ENCODE results near the gene YY1AP1.
"Not testable (repeated sequence)": the region's sequence is repeated elsewhere in the genome, so short reads cannot be mapped to it uniquely, and the experiment has no call there.

Gene YY1AP1

GRCh38 chr1:155694167-155694566, 5.6 kb upstream of the YY1AP1 start:
- DNase-seq = no peak

GRCh38 chr1:155691992-155692528, 3.5 kb upstream of the YY1AP1 start:
- DNase-seq = peak; percentile 63

DNA sequence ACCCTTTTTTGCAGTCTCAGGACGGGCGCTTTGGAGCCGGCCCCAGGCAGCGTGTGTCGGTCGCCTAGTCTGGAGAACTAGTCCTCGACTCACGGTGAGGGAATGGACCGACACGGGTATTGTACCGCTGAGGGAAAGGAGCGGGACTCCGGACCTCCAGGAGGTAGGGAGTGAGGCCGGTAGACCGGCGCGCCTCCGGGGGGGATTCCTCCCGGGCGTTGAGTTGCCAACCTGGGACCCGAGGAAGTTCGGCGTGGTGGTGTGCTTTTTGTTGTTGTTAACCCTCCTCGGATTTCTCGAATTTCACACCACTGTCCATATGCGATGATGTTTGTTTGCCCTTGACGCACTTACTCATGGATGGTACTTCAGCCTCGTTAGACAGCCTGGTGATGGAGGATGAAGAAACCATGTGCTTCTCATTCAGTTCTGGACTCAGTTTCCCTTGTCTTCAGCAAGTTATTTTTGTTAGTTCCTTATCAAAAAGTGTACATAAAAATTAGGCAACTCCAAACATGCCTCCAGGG, 570 bp upstream of the YY1AP1 start, which contains the start of gene DAP3:
TSS of gene DAP3 (plus strand) at position 11 of the 527 bp plus-strand sequence. CDS start 20,689 bp downstream, outside the sequence.
- DNase-seq = peak; percentile 90

DNA sequence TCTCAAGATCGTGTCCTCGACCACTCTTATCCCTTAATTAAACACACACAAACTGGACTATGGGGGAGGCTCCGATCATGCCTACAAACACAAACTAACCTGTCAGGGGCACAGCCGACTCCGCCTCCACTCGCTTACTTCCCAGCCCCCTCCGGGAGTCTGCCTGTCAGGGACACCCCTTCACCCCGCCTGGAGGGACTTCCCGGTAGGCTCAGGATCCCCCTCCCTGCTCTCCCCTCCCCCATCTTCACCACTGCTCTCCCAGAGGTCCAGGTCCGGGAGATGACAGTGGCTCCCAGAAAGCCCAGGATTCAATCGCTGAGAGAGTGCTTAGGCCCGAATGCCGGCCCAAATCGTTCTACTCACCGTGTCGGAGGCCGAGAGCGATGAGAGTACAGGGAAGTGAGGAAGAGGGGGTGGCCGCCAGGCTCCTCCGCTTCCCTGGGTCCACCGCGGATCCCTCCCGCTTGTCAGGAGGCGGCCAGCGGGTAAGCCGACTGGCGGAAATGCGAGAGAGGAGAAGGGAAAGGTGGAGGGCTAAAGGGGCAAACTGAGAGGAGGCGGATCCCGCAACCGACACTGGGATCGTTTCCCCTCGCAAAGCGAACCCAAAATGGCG, 760 bp downstream of the YY1AP1 start:
- DNase-seq = not testable (repeated sequence)

GRCh38 chr1:155681776-155682175, 6.8 kb downstream of the YY1AP1 start:
- DNase-seq = no peak

GRCh38 chr1:155680531-155680930, 8.0 kb downstream of the YY1AP1 start:
- DNase-seq = no peak

DNA sequence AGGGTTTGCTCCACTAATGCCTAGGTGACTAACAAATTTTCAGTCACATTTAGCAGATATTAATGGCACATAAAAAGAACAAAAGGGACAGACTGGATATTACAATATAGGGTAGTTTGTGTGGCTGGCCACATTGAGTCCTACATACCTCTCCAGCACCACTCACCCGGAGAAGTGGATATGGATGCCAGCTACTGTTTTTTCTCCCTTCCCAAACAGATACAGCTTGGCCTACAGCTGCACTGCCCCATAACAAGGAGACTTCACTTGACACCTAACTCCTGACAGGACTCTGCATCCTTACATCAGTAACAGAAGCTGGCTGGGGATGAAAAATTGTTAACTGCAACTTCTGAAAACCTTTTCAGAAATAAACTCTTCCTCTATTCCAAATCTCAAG, 9.6 kb downstream of the YY1AP1 start:
- DNase-seq = not testable (repeated sequence)

GRCh38 chr1:155678027-155678426, 10.5 kb downstream of the YY1AP1 start:
- no peak for DNase-seq

GRCh38 chr1:155673003-155673402, 15.6 kb downstream of the YY1AP1 start:
- no peak for DNase-seq

- no peak for DNase-seq
Measured at GRCh38 chr1:155671750-155672149, 16.8 kb downstream of the YY1AP1 start.

DNA sequence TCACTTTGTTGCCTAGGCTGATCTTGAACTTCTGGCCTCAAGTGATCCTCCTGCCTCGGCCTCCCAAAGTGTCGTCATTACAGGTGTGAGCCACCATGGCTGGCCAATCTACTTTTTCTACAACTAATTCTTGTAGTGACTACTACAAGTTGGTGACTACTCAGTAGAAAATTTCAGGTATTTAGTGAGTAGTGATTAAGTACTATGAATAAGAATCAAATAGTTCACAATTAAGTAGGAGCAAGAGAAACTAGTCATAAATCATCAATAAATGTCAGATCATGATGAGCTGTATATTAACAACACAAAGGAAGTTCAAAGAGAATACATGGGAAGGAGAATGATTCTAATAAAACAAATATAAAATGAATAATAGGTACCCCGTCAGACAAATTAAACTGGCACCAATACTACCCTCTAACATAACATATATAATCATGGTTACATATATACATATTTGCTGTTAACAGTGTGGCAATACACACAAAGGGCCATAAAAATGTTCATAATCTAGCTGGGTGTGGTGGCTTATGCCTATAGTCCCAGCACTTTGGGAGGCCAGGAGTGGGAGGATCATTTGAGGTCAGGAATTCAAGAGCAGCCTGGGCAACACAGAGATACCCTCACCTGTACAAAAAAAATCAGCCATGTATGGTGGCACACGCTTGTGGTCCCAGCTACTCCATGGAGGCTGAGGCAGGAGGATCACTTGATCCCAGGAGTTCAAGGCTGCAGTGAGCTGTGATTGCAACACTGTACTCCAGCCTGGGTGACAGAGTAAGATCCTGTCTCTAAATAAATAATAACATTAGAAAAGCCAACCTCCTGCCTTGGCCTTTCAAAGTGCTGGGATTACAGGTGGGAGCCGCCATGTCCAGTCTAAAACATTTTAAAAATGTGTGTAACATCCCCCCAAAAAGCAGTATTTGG, 19.1 kb downstream of the YY1AP1 start:
- no peak for DNase-seq

DNA sequence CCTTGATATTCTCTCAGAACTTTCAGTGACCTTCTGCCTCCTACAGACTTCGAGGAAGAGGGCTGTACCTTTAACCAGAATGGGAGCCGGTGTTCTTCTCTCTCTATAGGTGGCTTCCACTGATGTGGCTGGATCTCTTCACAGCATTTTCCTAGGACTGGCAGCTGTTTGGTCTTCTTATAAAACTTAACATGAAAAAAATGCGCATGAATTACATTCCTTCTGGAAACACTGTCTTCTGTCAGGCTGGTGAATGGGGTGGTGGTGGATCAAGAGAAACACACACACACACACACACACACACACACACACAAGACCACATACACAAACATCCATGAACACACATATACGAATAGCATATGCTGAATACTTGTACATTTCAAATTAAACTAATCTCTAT, 27.3 kb downstream of the YY1AP1 start:
- not testable (repeated sequence) for DNase-seq

DNA sequence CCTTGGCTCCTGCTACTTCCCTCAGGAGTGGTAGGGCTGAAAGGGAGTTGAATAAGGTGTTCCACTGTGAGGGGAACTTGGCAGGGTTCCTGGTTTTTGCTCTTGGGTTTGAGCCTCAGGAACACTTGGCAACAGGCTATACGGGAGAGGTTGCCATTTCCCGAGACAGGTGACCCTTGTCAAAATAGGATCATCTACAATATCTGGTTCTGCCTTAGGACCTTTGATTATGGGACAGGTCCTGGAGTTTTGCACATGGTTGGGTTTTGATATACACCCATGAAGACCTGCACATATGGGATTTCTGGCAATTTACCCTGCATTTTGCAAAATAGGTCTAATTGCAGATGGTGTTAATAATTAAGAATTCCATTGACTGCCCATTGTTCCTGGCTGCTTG, 31.1 kb downstream of the YY1AP1 start:
- DNase-seq = no peak

DNA sequence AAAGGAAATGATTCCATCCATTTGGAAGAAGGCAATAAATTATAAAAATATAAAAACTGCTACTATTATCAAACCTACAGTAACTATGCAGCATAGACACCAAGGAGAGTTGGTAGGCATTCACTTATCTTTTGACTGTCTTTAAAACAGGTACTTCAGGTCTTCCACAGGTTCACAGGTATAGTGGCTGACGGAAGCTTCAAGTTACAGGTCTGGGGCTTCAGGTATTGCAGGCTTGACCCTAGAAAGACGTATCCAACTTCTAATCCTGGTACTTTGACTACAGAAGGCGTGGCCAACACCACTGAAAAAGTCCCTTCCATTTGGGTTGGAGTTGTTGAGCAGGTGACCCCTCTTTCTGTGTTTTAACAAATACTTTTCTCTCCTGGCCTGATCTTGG, 35.6 kb downstream of the YY1AP1 start:
- DNase-seq = no peak

DNA sequence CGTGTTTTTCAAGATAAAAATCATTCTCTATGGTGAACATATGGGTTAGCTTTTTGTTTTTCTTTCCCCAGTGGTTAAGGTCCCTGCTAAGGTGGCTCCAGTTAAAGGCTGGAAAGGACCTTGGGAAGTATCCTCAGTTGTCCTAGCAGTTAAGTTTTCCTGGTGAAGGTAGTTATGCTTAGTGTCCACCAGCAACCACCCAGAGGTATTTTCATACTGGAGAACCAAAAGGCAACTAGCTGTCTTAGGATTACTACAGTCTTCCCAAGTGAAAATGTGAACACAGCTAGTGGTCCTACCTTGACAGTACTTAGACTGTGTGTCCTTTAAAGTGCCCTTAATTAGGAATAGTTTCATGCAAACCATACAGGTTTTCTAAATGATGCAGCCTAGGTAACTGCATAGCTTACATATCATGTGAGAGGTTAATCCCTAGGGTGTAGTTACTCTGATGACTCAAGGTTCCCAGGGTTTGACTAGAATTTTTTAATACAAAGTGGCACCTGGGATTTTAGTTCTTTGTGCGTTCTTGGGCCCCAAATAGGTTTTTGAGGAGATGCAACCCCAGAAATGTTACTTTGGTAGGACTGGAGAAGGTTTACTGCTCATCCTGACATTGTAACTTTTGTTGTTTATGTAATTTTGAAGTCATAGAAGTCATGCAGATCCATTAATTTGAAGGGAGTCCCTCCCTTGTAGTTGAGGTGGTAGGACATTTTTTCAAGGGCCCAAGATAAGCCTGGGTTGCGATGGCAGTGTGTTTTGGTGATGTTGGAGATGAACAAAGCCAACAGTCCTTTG, 36.5 kb downstream of the YY1AP1 start:
- DNase-seq = no peak

DNA sequence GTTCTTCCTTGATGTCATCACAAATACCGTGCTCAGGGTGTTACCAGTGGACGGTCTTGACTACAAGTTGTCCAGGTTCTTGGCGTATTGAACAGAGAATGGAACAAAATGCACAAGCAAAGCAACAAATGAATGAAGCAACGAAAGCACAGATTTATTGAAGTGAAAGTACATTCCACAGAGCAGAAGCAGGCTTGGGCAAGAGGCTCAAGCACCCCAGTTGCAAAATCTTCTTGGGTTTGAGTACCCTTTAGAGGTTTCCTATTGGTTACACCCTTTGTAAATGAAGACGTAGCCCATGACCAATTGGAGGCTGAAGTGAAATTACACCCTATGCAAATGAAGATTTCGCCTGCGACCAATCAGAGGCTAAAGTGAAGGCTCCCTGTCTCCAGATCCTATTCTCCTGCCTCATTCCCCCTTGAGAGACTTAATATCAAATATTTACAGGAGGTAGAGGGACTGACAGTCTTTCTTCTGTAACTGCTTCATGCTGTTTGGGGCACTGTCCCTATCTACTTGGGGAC, 38.3 kb downstream of the YY1AP1 start:
- no peak for DNase-seq

- DNase-seq = peak; percentile 34
Measured at GRCh38 chr1:155649676-155650075, 38.9 kb downstream of the YY1AP1 start.

DNA sequence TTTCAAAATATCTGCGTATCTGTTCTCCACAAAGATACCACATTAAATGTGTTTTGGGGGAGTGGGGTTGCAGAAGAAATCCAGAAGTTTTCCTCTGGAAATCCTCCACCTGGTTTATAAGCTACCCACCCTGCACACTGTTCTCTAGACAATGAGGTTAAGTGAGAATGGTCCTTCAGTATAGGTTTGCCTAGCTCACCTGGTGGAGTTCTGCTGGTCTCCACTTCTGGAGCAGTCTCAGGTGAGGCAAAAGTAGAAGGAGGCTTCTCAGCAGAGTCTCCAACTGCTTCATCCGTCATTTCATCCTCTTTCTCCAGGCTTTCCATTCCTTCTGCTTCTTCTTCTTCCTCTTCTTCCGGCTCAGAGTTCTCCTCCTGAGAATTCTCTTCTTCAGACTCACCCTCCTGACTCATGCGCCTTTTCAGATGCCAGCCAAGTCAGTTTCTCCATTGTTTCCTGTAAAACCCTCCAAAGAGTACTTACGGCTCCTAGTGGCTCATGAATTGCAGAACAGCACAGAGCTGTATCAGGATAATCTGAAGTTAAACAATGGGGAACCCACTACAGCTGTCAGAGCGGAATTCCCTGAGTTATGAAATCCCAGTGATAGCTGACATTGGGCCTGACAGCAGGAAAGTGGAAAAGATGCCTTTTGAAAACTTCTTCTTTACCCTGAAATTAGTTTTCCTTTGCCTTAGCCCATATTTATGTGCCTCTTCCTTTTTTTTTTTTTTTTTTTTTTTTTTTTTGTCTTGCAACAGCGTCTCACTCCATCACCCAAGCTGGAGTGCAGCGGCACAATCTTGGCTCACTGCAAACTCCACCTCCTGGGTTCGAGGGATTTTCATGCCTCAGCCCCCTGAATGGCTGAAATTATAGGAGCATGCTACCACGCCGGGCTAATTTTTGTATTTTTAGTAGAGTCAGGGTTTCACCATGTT, 40.1 kb downstream of the YY1AP1 start:
- peak; percentile 64 for DNase-seq

GRCh38 chr1:155646307-155646706, 42.3 kb downstream of the YY1AP1 start:
- peak; percentile 69 for DNase-seq

DNA sequence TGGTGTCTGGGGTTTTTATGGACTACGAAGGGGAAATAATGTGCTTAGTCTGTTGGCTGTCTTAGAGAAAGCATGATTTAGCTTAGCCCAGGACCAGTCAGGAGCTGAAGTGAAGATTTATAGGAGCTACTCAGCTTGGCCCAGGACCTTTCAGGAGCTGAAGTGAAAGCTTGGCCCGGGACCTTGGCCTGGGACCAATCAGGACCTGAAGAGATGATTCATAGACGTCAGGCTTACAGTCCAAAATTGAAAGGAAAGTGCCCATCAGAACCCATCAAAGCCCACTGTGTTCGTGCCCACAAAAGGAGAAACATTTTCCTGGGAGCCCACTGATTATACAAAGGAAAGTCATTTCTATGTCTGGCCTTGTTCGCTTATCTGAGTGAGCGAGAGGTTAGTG, 42.9 kb downstream of the YY1AP1 start:
- no peak for DNase-seq

DNA sequence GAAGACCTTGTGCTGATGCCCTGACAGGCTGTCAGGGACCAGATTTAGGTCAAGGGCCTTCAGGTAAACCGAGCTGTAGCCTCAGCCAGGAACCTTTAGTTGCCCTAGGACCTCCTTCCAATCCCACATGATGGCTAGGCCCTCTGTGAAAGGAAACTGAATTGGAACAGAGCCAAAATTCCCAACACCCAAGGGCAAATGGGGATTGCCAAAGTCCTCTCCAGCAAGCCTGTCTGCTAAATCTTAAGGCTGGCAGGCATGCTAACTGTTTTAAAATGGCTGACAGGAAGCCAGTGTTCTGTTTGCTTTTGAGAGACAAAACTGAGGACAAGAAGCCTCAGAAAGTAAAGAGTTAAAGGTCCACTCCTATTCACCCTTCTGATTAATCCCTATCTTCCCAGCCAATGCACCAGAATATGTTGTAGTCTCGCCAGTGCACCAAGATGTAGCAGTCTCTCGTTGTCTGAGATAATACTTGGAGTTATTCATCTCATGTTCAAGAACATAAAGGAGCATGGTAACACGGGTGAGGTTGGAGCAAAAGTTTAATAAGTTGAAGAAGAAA, 43.5 kb downstream of the YY1AP1 start:
- peak; percentile 58 for DNase-seq
